Lung (tissue), 12 donors: ENCODE measurements around the gene AGAP1. TPM values are rescaled to one million over a fixed set of nuclear protein-coding genes. Genes with fewer than 3 reads are reported as not detected.

Source experiments
- ATAC-seq: fragments of 200-7000 bp; cut with Tn5 transposase; one replicate; pipeline ENCODE4 v1.9.1; 2020; ENCODE audit warnings: moderate number of reproducible peaks; ENCODE audit not compliant: insufficient read depth, low FRiP score
- DNase-seq, 3 donors: peaks; one replicate each; pipeline ENCODE4 v3.0.0-alpha.2; 2013 to 2017
- H3K27ac ChIP-seq, 2 donors: one replicate each; pipeline ENCODE4 v1.5.1; 2013; ENCODE audit warnings: mild to moderate bottlenecking in 2 of 2, moderate library complexity in 2 of 2, control low read depth in 1 of 2, inconsistent platforms in 1 of 2, low read depth in 1 of 2, low read length in 1 of 2
- H3K27me3 ChIP-seq, 3 donors: one replicate each; pipeline ENCODE4 v1.5.1; 2013; ENCODE audit warnings: low read length in 2 of 3; ENCODE audit not compliant: control insufficient read depth in 3 of 3, insufficient read depth in 3 of 3
- H3K36me3 ChIP-seq, 4 donors: one replicate each; pipeline ENCODE4 v1.5.1; 2013; ENCODE audit warnings: low read length in 4 of 4, mild to moderate bottlenecking in 1 of 4, moderate library complexity in 1 of 4; ENCODE audit not compliant: control insufficient read depth in 4 of 4, insufficient read depth in 4 of 4
- H3K4me1 ChIP-seq, 5 donors: one replicate each; pipeline ENCODE4 v1.5.1; 2013; ENCODE audit warnings: low read length in 5 of 5, mild to moderate bottlenecking in 2 of 5, moderate library complexity in 1 of 5; ENCODE audit not compliant: control insufficient read depth in 5 of 5, insufficient read depth in 5 of 5
- H3K4me3 ChIP-seq: one replicate; pipeline ENCODE4 v1.5.1; 2013; ENCODE audit warnings: mild to moderate bottlenecking, control low read depth, moderate library complexity
- H3K9ac ChIP-seq, 2 donors: one replicate each; pipeline ENCODE4 v1.5.1; 2013; ENCODE audit warnings: low read length in 2 of 2, control low read depth in 1 of 2; ENCODE audit not compliant: insufficient read depth in 1 of 2
- H3K9me3 ChIP-seq, 4 donors: one replicate each; pipeline ENCODE4 v1.5.1; 2013; ENCODE audit warnings: low read length in 3 of 4, mild to moderate bottlenecking in 1 of 4, moderate library complexity in 1 of 4; ENCODE audit not compliant: control insufficient read depth in 4 of 4, insufficient read depth in 3 of 4
- CTCF ChIP-seq: IDR thresholded peaks from 2 replicates; pipeline ENCODE4 v1.5.1; 2012; ENCODE audit warnings: mild to moderate bottlenecking; ENCODE audit errors: control extremely low read depth, extremely low read depth
- WGBS, 2 donors: extraction: QIAGEN DNeasy Blood & Tissue Kit; methylation state at CpG; one replicate each; pipeline ENCODE4 v1.1.7; 2013; 5-methylcytosine and 5-hydroxymethylcytosine counted together
- polyA plus RNA-seq, 2 donors: library from polyadenylated mRNA; stranded (reverse); fragments of 200-250 nt; gene quantifications; one replicate each; pipeline ENCODE4 v1.2.1, GENCODE V29; 2013
- total RNA-seq, 2 donors: library from RNA; depleted of rRNA in 1 of 2; stranded (reverse); fragments of >200 nt in 1 of 2; gene quantifications; one replicate each; pipeline ENCODE4 v1.2.1, GENCODE V29; 2014 to 2021
- donor health status: control.
- donor health status: control.
- donor health status: Bipolar disorder and iron deficiency.
- donor health status: healthy.
- donor health status: DM: yes; HTN: yes; CAD: no.

The AGAP1 gene
- total and polyA plus RNA-seq, 4 donors: 6.6 to 39.4 (median 20.2) TPM

GRCh38 chr2:235937526-235937925 is 443.7 kb downstream of the AGAP1 start:
- Histone ChIP-seq H3K27me3 (no peaks in the 10 kb centered on the region), H3K4me1 (peaks cover 0 to 9% (median 0%) of the 10 kb centered on the region in 5 donors), H3K9me3 (peaks cover 0 to 4% (median 0%) of the 10 kb centered on the region in 4 donors), H3K9ac (no peak overlapping the region), H3K27ac (no peak overlapping the region), H3K4me3 (no peak overlapping the region), H3K36me3 (peaks cover 0 to 15% (median 3%) of the 10 kb centered on the region in 4 donors)
- 94 to 97% methylated on average over 12 of the region's 12 CpGs for WGBS, 2 donors
- DNase-seq (no peak), ATAC-seq (no peak)
- TF ChIP-seq CTCF: no peak

- Histone ChIP-seq H3K36me3 (peaks cover 0 to 14% (median 3%) of the 10 kb centered on the region in 4 donors), H3K27me3 (no peaks in the 10 kb centered on the region), H3K4me3 (no peak overlapping the region), H3K27ac (no peak overlapping the region), H3K4me1 (peaks cover 0 to 9% (median 0%) of the 10 kb centered on the region in 5 donors), H3K9ac (no peak overlapping the region), H3K9me3 (peaks cover 0 to 4% (median 0%) of the 10 kb centered on the region in 4 donors)
- DNase-seq: no peak
- no peak for TF ChIP-seq CTCF
- no peak for ATAC-seq
- 79 to 80% methylated on average over 12 of the region's 12 CpGs for WGBS, 2 donors
Measured at GRCh38 chr2:235937936-235938335, 444.1 kb downstream of the AGAP1 start.

DNA sequence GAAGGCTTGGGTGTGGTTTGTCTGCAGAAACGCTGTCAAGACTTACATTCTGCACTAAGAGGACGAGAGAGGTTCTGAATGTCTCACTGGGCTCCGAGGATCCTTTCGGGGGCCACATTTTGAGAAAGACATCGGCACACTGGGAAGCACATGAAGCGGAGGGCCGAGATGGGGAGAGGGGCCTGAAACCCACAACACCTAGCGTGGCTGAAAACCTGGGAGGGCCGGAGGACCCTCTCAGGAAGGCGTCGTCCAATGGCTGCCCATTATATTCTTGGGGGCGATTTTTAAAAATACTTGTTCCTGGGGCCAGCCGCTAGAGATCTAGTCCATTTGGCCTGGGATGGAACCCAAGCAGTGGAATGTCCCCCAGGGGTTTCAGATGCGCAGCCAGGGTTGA is 444.8 kb downstream of the AGAP1 start:
- no peak for TF ChIP-seq CTCF
- no peak overlapping the region for H3K4me3 ChIP-seq
- H3K9ac ChIP-seq: no peak overlapping the region
- DNase-seq: no peak
- WGBS, 2 donors: 89 to 90% methylated on average over 14 of the region's 14 CpGs
- peaks cover 0 to 14% (median 3%) of the 10 kb centered on the region in 4 donors for H3K36me3 ChIP-seq
- peaks cover 0 to 9% (median 0%) of the 10 kb centered on the region in 5 donors for H3K4me1 ChIP-seq
- peaks cover 0 to 4% (median 0%) of the 10 kb centered on the region in 4 donors for H3K9me3 ChIP-seq
- no peak overlapping the region for H3K27ac ChIP-seq
- no peaks in the 10 kb centered on the region for H3K27me3 ChIP-seq
- ATAC-seq: no peak

GRCh38 chr2:235939471-235939870 is 445.6 kb downstream of the AGAP1 start:
- no peak for TF ChIP-seq CTCF
- Histone ChIP-seq H3K9ac (no peak overlapping the region), H3K27me3 (no peaks in the 10 kb centered on the region), H3K4me3 (no peak overlapping the region), H3K4me1 (peaks cover 0 to 8% (median 0%) of the 10 kb centered on the region in 5 donors), H3K9me3 (peaks cover 0 to 4% (median 0%) of the 10 kb centered on the region in 4 donors), H3K27ac (no peak overlapping the region), H3K36me3 (peaks cover 0 to 11% (median 3%) of the 10 kb centered on the region in 4 donors)
- WGBS, 2 donors: 89 to 92% methylated on average over 6 of the region's 6 CpGs
- ATAC-seq: no peak
- no peak for DNase-seq
